ENCODE data around the gene ERGIC1.
"Not testable (repeated sequence)": the region's sequence is repeated elsewhere in the genome, so short reads cannot be mapped to it uniquely, and the experiment has no call there.

ERGIC1 gene

DNA sequence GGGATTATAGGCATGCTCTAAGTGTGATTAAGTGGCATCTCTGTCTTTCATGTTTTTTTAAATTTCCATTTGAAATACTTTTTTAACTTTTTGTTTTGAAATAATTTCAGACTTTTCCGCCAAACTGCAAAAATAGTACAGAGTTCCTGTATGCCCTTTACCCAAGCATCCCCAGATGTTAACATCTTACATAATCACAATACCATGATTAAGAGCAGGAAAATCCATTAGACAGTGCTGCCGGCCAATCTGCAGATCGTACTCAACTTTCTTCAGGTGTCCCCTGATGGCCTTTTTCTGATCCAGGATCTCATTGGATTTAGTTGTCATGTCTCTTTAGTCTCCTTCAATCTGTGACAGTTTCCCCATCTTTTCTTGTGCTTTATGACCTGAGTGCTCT is 49.0 kb downstream of the ERGIC1 start:
- no peak for DNase-seq

DNA sequence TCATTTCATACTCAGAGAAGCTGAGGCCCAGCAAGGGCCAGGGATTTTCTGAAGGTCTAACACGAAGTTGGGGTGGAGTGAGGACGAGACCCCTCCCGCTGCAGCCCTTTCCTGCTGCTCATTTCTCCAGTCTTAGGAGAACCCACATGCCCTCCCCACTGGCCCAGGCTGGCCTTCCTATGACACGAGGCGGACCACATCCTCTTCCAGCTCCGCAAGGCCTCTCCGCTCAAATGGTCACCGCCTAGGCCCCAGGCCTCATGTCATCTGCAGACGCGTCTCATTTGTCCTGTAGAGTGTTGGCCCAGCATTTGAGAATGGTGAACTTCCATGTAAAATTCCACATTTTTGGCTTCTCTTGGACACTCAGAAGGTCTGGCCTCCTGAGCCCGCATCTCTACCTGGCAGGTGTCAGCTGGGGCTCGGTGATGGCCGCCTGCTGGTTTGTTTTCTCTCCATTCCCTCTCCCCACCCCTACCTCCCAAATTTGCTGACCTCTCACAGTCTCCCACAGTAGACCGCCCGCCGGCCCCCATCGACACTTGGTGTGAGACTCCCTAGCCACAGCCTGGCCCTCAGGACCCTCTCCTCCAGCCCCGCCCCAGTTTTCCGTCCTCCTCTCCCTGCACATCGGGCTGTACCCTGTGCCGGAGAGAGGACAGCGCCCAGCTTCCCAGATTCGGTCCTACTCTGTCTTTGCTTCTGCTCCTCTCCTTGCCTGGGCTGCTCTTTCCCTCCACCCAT is 51.7 kb downstream of the ERGIC1 start:
- peak in 1 of 2 donors; percentile 33 for DNase-seq

DNA sequence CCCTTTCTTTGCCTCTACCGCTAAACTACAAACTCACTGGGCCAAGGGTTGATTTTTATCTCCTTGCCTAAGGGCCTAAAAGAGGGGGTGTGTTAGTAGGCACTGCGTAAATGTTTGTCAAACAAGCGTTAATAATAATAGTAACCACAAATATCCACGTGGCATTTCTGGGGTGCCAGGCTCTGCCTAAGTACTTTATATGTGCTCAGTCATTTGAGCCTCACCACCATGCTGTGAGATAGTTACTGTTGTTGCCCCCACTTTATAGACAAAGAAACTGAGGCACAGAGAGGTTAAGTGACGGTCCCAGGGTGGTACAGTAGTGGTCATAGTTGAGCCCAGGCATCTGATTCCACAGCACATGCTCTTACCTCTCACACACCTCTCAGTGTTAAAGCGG is 52.4 kb downstream of the ERGIC1 start:
- no peak for DNase-seq

DNA sequence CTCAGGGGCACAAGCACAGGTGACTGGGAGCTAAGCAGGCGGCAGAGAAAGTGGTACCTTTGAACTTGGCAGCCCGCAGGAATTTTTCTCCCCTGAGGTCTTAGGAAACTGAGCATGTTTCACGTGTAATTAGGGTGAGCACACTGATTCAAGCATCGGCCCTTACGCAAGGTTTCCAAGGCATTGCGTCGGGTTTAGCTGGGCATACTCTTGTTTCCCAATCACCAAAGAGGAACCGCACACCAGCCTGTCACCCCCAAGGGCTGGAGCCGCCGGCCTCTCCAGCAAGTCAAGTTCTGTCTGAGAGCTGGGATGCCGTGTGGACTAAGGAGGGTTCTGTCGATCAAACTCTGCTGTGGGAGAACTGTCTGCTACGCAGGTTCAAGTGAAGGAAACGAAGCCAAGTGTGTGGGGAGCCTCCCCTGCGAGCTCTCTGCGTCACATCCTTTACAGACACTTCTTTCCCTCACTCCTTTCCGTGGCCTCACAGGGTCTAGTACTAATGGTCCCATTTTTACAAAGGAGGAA is 53.0 kb downstream of the ERGIC1 start:
- DNase-seq, result peak; percentile 24 to 77

DNA sequence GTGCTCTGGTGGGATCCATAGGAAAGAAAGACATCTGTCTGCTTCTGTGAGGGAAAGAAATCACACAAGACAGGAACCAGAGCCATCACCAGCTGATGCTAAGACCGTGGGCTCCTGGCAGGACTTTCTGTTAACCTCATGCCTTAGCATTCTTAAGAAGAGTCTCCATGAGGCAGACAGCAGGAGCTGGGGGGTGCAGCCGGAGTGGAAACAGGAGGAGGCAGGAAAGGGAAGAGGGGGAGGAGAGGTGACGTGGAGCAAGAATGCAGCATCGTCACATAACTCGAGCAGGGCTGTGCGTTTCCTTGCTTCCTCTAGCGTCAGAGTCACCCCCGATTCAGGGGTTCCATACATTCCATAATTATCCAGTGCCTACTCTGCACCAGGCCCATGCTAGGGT is 53.6 kb downstream of the ERGIC1 start:
- DNase-seq, result peak in 1 of 2 donors; percentile 40

DNA sequence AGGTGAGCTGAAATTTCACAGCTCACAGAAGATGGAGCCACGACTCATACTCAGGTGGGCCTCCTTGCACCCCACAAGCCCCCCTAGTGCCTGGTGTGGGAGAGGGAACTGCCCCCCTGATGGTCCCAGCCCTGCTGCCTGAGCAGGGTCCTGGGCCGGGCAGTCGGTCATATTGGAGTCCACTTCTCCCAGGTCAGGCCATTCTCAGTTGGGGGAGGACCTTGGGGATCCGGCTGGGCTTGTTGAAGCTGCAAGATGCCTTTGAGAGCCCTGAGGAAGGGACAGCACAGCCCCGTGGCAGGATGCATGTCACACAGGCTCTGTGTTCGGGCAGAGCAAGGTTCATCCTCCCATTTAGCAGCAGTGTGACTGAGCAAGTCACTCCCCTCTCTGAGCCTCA is 56.6 kb downstream of the ERGIC1 start:
- DNase-seq, result no peak

DNA sequence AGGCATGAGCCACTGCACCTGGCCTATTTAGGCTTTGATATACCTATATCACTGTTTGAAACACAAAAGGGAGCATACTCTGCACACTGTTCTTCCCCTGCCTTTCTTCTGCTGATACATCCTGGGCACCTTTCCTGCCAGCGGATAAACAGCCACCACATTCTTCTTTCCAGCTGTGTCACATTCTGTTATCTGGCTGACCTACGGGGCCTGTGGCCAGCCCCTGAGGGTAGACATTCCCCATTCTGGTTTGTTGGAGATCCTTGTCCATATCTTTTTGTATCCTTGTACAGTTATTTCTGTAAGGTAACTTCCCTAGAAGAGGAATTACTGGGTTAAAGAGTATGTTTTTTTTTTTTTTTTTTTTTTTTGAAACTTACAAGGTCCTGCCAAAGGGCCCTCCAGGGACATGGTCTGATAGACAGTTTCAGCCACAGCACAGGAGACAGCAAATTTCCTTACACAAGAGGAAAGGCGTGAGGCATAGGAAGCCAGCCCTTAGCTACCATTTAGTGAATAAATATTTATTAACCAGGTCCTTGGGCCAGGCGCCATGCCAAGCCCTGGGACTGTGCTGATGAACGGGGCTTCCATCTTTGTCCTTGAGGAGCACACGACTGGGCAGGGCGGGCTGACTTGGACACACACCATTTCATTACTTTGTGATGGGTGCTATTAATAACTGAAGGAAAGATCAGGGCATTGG is 57.8 kb downstream of the ERGIC1 start:
- DNase-seq, result no peak

DNA sequence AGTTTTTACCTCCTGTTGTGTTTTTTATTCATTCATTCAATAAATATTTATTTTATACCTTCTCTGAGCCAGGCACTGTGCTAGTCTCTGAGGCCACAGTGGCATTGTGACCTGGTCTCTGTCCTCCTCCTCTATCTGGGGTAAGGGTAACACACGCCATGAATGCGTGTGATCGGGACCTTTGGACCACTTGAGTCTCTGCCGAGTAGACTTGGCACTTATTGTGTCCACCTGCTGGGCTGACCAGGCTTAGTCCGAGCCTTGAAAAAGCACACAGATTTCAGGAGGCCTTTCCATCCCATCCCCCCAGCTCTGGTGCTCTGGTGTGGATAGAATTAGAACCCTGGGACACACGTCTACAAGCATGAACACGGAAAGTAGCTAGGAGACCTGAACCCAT is 58.7 kb downstream of the ERGIC1 start:
- no peak for DNase-seq

DNA sequence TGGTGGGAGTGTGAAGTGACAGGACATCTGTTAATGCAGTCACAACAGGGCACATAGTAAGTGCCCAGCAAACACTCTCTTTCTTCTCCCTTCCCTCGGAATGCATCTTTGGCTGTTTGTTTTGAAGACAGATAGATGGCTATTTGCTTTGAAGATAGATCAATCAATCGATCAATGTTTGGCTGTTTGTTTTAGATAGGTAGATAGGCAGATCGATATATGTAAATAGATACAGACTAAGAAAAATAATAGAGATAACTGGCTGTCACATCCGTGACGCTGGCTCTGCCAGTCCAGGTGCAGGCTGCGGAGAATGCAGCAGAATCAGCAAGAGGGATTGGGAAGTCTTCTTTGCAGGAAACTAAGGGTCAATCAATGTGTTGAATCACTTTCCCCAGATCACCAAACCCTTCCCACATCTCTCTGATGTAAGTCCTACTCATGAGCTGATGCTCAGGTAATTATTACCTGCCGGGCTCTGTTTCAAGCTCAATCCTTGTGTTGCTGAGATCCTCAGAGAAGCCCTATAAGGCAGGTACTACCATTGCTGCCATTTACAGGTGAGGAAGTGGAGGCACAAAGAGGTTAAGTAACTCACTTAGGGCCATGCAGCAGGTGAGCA is 60.8 kb downstream of the ERGIC1 start:
- DNase-seq, result no peak

DNA sequence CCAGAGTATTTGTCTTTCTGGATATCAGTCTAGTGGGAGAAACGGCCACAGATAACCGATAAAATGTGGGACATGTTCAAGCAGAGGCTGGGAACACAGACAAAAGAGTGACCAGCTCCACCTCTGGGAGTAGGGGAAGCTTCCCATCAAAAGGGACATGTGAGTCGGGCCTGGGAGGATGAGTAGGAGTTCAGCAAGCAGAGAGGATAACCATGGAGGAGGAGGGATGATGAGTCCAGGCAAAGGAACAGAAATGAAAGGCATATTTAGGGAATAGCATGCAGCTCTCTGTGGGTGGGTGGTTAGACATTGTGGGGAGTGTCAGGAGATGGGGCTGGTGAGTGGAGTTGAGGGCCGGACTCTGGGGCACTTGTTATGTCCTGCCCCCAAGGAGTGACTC is 61.5 kb downstream of the ERGIC1 start:
- no peak for DNase-seq

DNA sequence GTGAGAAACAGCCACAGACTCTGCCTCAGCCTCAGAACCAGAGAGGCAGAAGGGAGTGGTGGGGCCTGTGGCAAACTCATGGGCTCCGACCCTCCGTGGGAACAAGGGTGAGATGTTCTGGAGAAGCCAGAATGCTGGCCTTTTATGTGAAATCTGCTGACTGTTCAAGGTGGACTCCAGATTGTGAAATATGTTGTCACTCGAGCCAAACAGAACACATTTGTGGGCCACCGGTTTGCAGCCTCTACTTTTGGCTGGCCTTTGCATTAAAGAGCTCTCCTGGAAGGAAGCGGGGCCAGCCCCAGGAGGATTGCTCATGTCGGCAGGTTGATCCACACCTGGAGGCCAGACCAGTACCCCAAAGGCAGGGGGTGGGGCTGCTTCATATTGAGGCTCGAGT is 62.4 kb downstream of the ERGIC1 start:
- no peak for DNase-seq

DNA sequence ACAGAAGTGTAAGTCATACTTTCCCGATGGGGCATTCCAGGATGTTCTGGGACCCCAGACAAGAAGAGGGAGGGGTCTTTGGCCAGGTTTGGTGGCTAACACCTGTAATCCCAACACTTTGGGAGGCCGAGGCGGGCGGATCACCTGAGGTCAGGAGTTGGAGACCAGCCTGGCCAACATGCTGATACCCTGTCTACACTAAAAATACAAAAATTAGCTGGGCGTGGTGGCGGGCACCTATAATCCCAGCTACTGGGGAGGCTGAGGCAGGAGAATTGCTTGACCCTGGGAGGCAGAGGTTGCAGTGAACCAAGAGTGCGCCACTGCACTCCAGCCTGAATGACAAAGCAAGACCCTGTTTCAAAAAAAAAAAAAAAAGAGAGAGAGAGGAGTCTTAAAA is 63.0 kb downstream of the ERGIC1 start:
- not testable (repeated sequence) for DNase-seq

DNA sequence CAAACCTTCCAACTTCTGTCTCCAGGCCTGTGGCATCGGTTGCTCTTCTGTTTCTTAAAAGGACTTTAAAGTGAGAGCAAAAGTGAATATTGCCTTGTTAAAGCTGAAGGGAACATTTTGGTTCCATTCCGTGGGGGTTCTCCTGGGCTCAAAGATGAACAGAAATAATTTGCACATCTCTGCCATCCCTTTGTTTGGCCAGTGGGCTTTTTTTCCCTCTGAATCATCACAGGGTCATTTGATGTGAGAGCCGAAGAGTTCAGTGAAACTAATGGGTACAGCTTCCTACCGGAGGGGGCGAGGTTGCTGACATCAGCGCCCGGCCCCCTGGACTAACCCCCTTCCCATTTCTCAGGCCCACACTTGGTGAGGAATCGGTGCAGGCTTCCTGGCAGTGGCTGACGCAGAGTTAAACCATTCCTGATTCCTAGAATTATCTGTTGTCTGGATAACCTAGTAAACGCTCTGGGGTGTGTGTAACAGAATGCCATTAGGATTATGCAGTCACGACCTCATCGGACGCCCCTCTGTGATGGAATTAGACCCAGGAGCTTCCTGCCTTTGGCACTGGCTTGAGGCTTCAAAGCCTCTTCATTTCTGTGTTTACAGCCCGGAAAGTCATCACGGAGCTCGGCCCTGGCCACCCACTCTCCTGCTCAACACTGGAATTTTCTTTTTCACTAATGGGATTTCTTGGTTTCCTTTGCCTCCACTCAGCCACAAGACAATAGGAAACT is 63.6 kb downstream of the ERGIC1 start:
- DNase-seq, result peak in 1 of 2 donors; percentile 16

DNA sequence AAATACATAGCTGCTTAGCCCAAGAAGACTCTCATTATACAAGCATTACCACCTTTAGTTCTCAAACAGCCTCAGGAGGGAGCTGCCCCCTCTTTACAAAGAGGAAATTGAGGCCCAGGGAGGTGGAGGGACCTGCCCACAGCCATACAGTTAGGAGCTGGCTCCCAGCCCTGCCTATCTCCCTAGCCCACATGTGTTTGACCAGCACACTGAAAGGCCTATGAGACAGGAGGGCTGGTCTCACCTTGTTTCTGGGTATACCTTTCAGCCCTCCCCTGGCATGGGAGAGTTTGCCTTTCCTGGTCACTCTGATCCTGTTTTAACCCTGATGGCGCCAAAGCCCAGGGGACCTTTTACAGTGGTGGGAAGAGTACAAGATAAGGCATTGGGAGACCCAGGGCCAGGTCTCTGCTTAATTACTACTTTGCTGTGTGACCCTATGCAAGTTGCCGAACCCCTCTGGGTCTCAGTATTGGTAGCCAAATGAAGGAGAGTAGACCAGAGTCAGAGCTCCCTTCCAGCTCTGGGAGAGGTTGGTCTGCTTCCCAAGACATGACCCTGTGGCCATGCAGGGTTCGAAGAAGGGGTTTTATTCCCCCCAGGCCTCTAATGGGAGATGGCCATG is 64.3 kb downstream of the ERGIC1 start:
- DNase-seq, result no peak

DNA sequence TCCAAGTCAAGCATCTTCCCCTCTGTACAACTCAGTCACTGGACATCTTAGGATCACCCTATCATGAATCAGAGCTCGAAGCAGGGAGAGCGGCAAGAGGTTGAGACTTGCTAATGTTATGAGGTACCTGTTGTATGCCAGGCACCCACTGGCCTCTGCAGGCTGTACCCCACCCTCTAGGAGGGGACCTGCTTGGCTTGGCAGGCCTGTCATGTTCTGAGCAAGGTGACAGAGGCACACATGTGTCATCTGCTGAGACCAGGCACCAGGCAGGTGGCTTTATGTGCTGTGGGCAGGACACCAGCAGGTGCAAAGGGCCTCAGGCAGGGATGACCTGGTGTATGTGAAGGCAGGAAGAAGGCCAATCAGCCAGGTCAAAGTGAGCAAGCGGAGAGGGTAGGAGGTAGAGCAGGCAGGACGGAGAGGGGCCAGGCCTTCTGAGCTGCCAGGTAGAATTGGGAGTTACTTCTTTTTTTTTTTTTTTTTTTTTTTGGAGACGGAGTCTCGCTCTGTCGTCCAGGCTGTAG is 64.9 kb downstream of the ERGIC1 start:
- no peak for DNase-seq

DNA sequence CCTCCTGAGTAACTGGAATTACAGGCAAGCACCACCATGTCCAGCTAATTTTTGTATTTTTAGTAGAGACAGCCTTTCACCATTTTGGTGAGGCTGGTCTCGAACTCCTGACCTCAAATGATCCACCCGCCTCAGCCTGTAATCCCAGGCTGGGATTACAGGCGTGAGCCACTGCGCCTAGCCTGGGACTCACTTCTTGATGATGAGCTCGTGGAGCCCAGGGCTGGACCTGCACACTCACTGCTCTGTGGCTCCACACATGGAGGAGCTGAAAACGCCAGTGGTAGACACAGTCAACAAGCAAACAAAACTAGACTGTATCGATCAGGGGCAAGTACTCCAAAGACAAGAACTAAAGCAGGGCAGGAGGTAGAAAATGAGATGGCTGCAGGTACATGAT is 65.4 kb downstream of the ERGIC1 start:
- DNase-seq, result no peak

DNA sequence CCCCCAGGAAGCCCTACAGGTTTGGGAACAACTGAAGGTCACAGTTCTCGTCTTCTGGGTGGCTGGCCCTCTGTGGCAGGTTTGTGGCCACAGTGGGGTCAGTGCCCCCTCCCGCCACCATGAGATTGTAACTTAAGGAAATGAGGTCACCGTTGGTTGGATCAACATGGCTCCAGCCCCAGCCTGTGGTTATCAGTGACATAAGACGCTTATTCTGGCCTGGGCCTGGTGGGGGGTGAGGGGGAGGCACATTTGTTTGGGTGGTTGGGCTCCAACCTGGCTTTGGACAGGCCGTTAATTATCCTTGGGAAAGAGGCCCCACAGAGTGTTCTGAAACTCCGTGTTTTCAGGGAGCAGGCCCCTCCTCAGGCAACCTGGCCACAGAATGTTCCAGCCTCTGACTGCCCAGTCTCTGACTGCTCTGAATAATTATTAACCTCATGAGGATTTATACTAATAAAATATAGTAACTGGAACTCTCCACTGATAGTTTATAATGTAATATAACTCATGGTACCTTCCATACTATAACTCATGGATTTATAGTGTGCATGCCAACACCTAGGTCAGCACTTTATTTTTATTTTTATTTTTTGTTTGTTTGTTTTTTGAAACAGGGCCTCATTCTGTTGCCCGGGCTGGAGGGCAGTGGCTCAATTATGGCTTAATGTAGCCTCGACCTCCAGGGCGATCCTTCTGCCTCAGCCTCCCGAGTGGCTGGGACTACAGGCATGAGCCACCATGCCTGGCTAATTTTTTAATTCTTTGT is 67.1 kb downstream of the ERGIC1 start:
- DNase-seq, result no peak

DNA sequence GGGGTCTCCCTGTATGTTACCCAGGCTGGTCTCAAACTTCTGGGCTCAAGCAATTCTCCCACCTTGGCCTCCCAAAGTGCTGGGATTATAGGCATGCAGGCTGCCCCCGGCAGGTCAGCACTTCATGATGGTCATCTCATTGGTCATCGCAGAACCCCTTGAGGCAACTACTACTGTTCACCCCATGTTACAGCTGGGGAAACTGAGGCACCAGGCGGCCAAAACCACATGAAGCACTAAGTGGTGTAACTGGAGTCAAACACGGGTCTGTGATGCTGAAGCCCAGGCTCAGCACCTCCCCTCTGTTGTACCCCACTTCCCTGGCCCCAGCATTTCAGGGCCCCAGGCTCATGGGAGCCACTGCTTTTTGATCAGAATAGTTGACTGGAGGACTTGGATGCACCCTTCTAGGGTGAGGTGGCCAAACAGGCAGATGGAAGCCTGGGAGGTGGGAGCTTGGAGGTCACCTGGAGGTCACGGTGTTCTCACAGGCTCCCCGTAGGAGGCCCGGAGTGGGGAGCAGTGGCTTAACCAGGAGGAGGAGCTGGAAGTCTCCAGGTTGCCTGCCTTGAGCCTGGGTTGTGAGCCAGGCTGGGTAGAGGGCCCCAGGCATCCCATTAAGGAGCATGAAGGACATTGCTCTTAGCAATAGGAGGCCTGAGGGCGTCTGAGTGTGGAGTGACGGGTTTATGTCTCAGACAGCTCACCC is 67.9 kb downstream of the ERGIC1 start:
- no peak for DNase-seq

DNA sequence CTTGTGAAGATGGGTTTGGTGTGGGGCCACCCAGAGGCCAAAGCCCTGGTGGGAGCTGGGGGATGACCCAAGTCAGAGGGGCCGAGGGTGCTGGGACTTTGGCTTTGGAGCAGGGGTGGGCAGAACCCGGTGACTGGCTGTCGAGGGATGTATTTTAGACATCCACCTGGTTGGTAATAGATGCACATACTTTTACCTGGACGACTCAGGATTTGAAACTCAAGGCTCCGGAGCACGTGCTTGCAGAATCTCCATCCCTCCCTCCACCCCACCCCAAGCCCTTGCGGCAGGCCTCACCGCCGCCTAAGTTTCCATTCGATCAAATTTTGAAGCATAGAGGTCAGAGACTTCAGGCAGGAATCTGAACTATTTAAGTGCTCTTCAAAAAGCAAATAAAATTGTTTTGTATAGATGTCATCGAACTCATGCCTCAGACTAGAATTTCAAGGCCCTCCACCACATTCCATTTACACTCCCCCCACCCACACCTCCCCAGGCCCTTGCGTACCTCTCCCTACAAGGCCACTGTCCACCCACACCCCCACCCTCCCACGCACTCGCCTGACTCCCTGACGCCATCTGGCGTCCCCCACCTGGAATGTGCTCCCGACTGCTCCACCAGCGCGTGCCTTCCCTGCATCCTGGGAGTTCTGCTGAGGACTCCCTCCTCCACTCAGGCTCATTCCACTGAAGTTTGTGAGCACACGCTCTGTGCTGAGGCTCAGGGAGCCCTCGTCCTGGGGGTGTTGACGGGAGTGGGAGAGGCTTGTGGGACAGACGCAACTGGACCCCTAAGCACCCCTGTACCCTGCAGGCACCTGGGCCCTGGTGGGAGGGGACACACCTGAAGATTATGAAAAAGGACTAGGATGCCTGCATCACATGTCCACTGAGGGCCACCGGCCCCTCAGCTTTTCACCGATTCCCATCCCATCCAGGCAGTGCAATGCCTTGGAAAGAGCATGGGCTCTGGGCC is 68.7 kb downstream of the ERGIC1 start:
- peak in 1 of 2 donors; percentile 9 for DNase-seq

DNA sequence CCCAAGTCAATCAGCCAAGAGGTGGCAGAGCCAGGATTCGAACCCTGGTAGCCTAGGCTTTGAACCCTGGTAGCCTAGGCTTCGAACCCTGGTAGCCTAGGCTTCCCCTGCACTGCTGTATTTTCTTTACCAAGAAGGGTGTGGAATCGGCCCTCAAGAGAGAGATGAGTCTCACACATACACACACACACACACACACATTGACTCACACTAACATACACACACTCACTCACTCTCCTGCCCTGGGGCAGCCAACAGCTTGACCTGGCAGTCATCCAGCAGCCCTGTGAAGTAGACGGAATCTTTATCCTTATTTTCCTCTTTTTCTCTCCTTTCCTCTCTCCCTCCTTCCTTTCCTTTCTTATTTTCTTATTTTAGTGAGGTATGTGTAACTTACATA is 69.7 kb downstream of the ERGIC1 start:
- DNase-seq, result no peak

Data from CD4-positive, alpha-beta T cell treated with Interferon alpha-2 for 1 hour (primary cell).